Chondrocyte (in vitro differentiated cells): ENCODE measurements around the gene CHMP4B. TPM values are rescaled to one million over a fixed set of nuclear protein-coding genes. Genes with fewer than 3 reads are reported as not detected.

Experiments
- DNase-seq: peaks from one replicate; pipeline ENCODE4 v3.0.0; 2021; ENCODE audit warnings: mixed read lengths, low spot score
- H3K27ac Mint-ChIP-seq: one replicate; pipeline ENCODE4 v1.8.0; 2021; ENCODE audit warnings: mild to moderate bottlenecking, moderate library complexity, mixed read lengths; ENCODE audit not compliant: unreplicated experiment
- H3K27me3 Mint-ChIP-seq: 2 replicates; pipeline ENCODE4 v1.8.0; 2021; ENCODE audit warnings: low read depth, mixed read lengths
- H3K36me3 Mint-ChIP-seq: 2 replicates; pipeline ENCODE4 v1.8.0; 2021; ENCODE audit warnings: low read depth, mixed read lengths
- H3K4me1 Mint-ChIP-seq: 2 replicates; pipeline ENCODE4 v1.8.0; 2021; ENCODE audit warnings: low read depth, mild to moderate bottlenecking, mixed read lengths
- H3K4me3 Mint-ChIP-seq: one replicate; pipeline ENCODE4 v1.8.0; 2021; ENCODE audit warnings: mild to moderate bottlenecking, moderate library complexity, mixed read lengths; ENCODE audit not compliant: unreplicated experiment
- H3K9me3 Mint-ChIP-seq: 2 replicates; pipeline ENCODE4 v1.8.0; 2021; ENCODE audit warnings: low read depth, mixed read lengths
- total RNA-seq: library from RNA; stranded (reverse); gene quantifications from 3 replicates; pipeline ENCODE4 v1.2.1, GENCODE V29; 2021
- TF ChIP-seq, protein P1 (sequence below): fragments of 200-600 bp; sonication (generic); IDR thresholded peaks from 2 replicates; pipeline ENCODE4 v1.5.0; 2021; ENCODE audit warnings: antibody characterized with exemption, mild to moderate bottlenecking, moderate library complexity

CHMP4B gene
- total RNA-seq, 1 donor from 2014 or later: 122 TPM

DNA sequence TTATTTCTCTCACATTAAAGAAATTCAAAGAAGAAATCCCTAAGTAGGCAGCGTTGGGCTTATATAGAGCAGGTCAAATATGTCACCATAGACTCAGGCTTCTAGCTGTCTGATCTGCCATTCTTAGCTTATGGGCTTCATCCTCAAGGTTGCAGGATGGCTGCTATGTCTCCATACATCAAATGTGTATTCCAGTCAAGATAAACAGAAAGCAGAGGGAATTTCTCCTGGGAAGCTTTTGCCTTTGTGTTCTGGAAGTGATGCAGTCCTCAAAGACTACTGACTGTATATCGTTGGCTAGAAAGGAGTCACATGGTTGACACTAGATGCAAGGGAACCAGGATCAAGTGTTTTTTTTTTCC, 43.4 kb upstream of the CHMP4B start:
- peaks cover 10% of the 10 kb centered on the region for H3K36me3 Mint-ChIP-seq
- no peak overlapping the region for H3K27ac Mint-ChIP-seq
- TF ChIP-seq, protein P1, sequence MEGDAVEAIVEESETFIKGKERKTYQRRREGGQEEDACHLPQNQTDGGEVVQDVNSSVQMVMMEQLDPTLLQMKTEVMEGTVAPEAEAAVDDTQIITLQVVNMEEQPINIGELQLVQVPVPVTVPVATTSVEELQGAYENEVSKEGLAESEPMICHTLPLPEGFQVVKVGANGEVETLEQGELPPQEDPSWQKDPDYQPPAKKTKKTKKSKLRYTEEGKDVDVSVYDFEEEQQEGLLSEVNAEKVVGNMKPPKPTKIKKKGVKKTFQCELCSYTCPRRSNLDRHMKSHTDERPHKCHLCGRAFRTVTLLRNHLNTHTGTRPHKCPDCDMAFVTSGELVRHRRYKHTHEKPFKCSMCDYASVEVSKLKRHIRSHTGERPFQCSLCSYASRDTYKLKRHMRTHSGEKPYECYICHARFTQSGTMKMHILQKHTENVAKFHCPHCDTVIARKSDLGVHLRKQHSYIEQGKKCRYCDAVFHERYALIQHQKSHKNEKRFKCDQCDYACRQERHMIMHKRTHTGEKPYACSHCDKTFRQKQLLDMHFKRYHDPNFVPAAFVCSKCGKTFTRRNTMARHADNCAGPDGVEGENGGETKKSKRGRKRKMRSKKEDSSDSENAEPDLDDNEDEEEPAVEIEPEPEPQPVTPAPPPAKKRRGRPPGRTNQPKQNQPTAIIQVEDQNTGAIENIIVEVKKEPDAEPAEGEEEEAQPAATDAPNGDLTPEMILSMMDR: no peak

DNA sequence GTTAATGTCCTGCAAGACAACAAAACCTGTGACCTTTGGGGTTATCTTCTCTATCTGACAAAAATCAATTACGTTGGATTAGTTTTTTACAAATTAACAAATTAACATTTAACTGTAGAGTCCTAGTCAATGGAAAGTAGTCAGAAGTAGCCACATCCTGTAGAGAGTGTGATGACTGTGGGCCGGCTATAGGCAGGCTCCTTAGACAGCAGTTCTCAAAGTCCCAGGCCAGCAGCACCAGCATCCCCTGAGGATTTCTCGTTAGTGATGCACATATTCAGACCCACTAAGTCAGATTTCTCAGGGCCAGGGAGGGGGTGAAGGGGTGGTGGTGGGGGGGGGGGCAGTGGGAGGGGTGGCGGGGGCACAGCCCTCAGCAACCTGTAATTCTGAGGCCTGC, 42.1 kb upstream of the CHMP4B start:
- peaks cover 12% of the 10 kb centered on the region for H3K36me3 Mint-ChIP-seq
- H3K4me3 Mint-ChIP-seq: no peak overlapping the region
- no peaks in the 10 kb centered on the region for H3K9me3 Mint-ChIP-seq
- no peaks in the 10 kb centered on the region for H3K27me3 Mint-ChIP-seq
- H3K27ac Mint-ChIP-seq: no peak overlapping the region
- no peaks in the 10 kb centered on the region for H3K4me1 Mint-ChIP-seq
- TF ChIP-seq, protein P1: no peak
- no peak for DNase-seq

More for the DNA sequence above, 43.4 kb upstream of the CHMP4B start:
- Mint-ChIP-seq H3K4me3 (no peak overlapping the region), H3K9me3 (no peaks in the 10 kb centered on the region), H3K4me1 (no peaks in the 10 kb centered on the region), H3K27me3 (no peaks in the 10 kb centered on the region)
- DNase-seq: no peak

DNA sequence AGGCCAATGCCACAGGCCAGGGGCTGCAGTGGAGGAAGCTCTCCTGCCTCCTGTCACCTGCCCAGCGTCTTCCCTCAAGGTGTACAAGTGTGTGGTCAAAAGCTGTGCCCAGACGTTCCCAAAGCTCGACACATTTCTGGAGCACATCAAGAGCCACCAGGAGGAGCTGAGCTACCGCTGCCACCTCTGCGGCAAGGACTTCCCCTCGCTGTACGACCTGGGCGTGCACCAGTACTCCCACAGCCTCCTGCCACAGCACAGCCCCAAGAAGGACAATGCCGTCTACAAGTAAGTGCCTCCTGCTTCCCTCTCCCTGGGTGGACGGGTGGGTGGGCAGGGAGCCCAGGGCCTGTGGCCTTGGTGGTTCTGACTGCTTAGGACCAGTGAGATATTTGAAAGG, 41.1 kb upstream of the CHMP4B start:
- TF ChIP-seq, protein P1: no peak
- no peaks in the 10 kb centered on the region for H3K27me3 Mint-ChIP-seq
- H3K4me1 Mint-ChIP-seq: no peaks in the 10 kb centered on the region
- H3K9me3 Mint-ChIP-seq: no peaks in the 10 kb centered on the region
- peaks cover 12% of the 10 kb centered on the region for H3K36me3 Mint-ChIP-seq
- no peak overlapping the region for H3K4me3 Mint-ChIP-seq
- no peak overlapping the region for H3K27ac Mint-ChIP-seq
- DNase-seq: no peak

- Mint-ChIP-seq H3K9me3 (no peaks in the 10 kb centered on the region), H3K36me3 (peaks cover 7% of the 10 kb centered on the region), H3K4me3 (no peak overlapping the region), H3K4me1 (no peaks in the 10 kb centered on the region), H3K27ac (no peak overlapping the region), H3K27me3 (no peaks in the 10 kb centered on the region)
- DNase-seq: no peak
- TF ChIP-seq, protein P1: no peak
Observed at GRCh38 chr20:33771938-33772337, 39.2 kb upstream of the CHMP4B start.

- Mint-ChIP-seq H3K27ac (no peak overlapping the region), H3K36me3 (peaks cover 7% of the 10 kb centered on the region), H3K4me1 (no peaks in the 10 kb centered on the region), H3K4me3 (no peak overlapping the region), H3K9me3 (no peaks in the 10 kb centered on the region), H3K27me3 (no peaks in the 10 kb centered on the region)
- TF ChIP-seq, protein P1: no peak
- DNase-seq: peak; percentile 17
Observed at GRCh38 chr20:33772439-33772838, 38.7 kb upstream of the CHMP4B start.
